Dermis blood vessel endothelial cell (primary cell): ENCODE data around the gene CDYL2. TPM values are rescaled to one million over a fixed set of nuclear protein-coding genes. Genes with fewer than 3 reads are reported as not detected.

ENCODE experiments used
- total RNA-seq: library from RNA; depleted of rRNA; stranded (reverse); fragments of >200 nt; gene quantifications from 2 replicates; pipeline ENCODE4 v1.2.3, GENCODE V29; 2014

The CDYL2 gene
- total RNA-seq, 1 donor from 2014 or later, result 30.6 TPM

Other genes with a start within 250 kb of the CDYL2 start
- 35.7 and 47.4 TPM in 2 replicates for gene CMC2, start 202.3 kb upstream of the CDYL2 start, total RNA-seq
- gene CENPN, start 202.6 kb upstream of the CDYL2 start, total RNA-seq, result 57.2 and 101 TPM in 2 replicates
- gene ATMIN, start 231.2 kb upstream of the CDYL2 start, total RNA-seq, result 40.0 and 43.9 TPM in 2 replicates